Astrocyte of the cerebellum (primary cell): Measurements from ENCODE around the gene JAG1.

Experiments used
- DNase-seq: peaks from one replicate; pipeline ENCODE4 v3.0.0-alpha.2; 2011; ENCODE audit warnings: low read depth
- H3K4me3 ChIP-seq: 2 replicates; pipeline ENCODE4 v1.5.1; 2011; ENCODE audit warnings: mild to moderate bottlenecking, low read depth, low read length, moderate library complexity
- in situ Hi-C: cut with HindIII; loops from 2 replicates; pipeline ENCODE4 v1.10.0; 2017; ENCODE audit warnings: low sequenced_read_pairs
- TF ChIP-seq, protein P1 (sequence below): IDR thresholded peaks from 2 replicates; pipeline ENCODE4 v1.5.1; 2012; ENCODE audit warnings: low read length, low read depth, moderate library complexity, mild to moderate bottlenecking; ENCODE audit errors: missing control alignments

The JAG1 gene

DNA sequence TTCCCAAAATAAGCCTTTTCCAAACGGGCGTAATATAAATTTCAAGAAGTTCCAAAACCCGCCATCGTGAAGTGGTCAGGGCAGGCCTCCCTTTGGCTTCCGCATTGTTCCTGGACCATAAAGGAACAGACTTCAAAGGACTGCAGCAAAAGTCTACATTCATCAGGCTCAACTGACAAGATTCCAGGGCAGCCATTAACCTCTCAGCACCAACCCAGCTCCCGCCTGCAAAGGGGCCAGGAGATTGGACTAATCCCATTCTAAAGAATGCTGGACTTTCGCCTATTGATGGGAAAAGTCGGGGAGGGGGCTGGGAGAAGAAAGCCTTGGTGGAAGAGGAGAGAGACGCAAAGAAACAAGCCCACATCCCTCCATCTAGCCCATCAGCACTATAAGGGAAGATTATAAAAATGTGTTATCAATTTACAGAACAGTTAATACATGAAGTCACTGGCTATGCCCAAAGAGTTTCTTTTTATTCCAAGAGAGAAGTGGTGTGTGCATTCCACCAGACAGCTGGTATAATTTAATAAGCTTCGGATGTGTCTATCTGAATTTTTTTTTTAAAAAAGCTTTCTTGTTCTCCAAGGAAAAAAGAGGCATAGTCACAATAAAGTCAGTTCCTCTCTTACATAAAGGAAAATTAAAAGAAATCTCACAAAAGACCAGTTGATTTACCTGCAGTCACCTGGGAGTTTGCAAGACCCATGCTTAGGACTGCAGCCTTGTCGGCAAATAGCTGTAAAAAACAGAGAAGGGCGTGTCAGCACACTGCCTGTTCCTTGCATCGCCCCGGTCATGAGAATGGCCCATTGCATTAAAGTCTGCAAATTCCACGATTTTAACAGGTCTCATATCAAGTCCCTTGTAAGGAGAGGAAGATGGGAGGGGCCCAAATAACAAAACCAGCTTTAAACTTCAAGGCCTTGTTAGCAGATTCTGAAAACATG, 17.8 kb downstream of the JAG1 start:
- DNase-seq, result no peak
- TF ChIP-seq, protein P1, sequence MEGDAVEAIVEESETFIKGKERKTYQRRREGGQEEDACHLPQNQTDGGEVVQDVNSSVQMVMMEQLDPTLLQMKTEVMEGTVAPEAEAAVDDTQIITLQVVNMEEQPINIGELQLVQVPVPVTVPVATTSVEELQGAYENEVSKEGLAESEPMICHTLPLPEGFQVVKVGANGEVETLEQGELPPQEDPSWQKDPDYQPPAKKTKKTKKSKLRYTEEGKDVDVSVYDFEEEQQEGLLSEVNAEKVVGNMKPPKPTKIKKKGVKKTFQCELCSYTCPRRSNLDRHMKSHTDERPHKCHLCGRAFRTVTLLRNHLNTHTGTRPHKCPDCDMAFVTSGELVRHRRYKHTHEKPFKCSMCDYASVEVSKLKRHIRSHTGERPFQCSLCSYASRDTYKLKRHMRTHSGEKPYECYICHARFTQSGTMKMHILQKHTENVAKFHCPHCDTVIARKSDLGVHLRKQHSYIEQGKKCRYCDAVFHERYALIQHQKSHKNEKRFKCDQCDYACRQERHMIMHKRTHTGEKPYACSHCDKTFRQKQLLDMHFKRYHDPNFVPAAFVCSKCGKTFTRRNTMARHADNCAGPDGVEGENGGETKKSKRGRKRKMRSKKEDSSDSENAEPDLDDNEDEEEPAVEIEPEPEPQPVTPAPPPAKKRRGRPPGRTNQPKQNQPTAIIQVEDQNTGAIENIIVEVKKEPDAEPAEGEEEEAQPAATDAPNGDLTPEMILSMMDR, result no peak
- H3K4me3 ChIP-seq, result no peak overlapping the region
- in situ Hi-C loops, result no loop called here

- H3K4me3 ChIP-seq, result no peak overlapping the region
- in situ Hi-C loops, result no loop called here
- DNase-seq, result no peak
- TF ChIP-seq, protein P1, result no peak
Measured at GRCh38 chr20:10654630-10655029, 19.2 kb downstream of the JAG1 start.

GRCh38 chr20:10654250-10654610, 19.6 kb downstream of the JAG1 start:
- TF ChIP-seq, protein P1, result no peak
- in situ Hi-C loops, result no loop called here
- no peak overlapping the region for H3K4me3 ChIP-seq
- DNase-seq, result no peak

DNA sequence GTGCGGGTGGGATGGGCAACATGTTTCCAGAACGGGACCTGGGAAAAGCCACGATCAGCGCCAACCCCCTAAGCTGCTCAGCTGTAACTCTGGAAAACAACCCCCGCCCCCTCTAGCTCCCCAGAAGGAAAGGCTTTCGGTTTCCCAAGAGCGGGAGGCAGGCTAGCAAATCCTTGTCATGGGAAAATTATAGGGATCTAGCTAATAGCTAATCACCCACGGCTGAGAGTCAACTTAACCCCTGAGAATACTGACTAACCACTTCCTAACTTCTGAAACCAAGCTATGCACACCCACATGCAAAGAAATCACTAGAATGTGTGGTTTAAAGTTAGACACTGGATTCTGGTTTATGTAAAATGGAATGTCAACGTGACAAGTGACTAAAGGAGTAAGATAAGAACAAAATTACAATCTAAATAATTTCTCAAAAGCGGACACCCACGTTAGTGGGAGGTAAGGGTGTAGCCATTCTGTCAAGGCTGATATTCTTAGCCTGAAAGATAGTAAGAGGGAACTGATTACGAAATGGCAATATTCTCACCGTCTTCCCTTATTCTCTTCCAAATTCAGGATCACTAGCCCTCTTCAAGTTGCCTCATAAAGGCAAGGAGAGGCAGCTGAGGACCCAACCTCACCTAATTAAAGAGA, 20.1 kb downstream of the JAG1 start:
- TF ChIP-seq, protein P1, result no peak
- DNase-seq, result no peak
- in situ Hi-C loops, result no loop called here
- H3K4me3 ChIP-seq, result no peak overlapping the region

GRCh38 chr20:10652660-10653261, 21.0 kb downstream of the JAG1 start:
- H3K4me3 ChIP-seq, result no peak overlapping the region
- in situ Hi-C loops, result no loop called here
- TF ChIP-seq, protein P1, result no peak
- DNase-seq, result no peak

DNA sequence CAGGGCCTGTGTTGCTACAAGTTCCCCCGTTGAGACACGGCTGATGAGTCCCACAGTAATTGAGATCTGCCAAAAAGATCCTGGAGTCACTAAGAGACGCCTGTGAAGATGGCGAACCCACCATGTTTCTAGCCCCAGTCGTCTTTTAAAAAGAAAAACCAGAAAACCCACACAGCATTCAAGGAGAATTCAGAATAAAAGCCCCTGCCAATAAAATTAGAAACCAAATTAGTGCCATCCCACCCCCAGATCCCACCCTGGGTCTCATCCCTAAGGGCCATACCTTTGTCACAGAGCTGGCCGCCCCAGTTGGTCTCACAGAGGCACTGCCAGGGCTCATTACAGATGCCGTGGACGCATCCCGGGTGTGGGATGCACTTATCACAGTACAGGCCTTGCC, 21.6 kb downstream of the JAG1 start:
- no peak for DNase-seq
- TF ChIP-seq, protein P1, result no peak
- in situ Hi-C loops, result no loop called here
- H3K4me3 ChIP-seq, result no peak overlapping the region
